HL-60 (cell line): ENCODE results near the gene S100A5.

Source experiments
- GABPA ChIP-seq: IDR thresholded peaks from 2 replicates; pipeline ENCODE4 v1.6.1; 2012; ENCODE audit warnings: low read depth
- POLR2AphosphoS5 ChIP-seq: IDR thresholded peaks from 2 replicates; pipeline ENCODE4 v1.6.1; 2012; ENCODE audit warnings: low read depth
- SPI1 ChIP-seq: IDR thresholded peaks from 2 replicates; pipeline ENCODE4 v1.6.1; 2012; ENCODE audit warnings: low read depth, mild to moderate bottlenecking, borderline replicate concordance
- TF ChIP-seq, protein P1 (sequence below): IDR thresholded peaks from one replicate; pipeline ENCODE4 v1.5.1; 2011; ENCODE audit warnings: low read length, control low read depth, inconsistent platforms; ENCODE audit not compliant: insufficient read depth
- TF ChIP-seq, protein P2 (sequence below): IDR thresholded peaks from 2 replicates; pipeline ENCODE4 v1.6.1; 2012; ENCODE audit warnings: low read depth; ENCODE audit not compliant: insufficient replicate concordance

DNA sequence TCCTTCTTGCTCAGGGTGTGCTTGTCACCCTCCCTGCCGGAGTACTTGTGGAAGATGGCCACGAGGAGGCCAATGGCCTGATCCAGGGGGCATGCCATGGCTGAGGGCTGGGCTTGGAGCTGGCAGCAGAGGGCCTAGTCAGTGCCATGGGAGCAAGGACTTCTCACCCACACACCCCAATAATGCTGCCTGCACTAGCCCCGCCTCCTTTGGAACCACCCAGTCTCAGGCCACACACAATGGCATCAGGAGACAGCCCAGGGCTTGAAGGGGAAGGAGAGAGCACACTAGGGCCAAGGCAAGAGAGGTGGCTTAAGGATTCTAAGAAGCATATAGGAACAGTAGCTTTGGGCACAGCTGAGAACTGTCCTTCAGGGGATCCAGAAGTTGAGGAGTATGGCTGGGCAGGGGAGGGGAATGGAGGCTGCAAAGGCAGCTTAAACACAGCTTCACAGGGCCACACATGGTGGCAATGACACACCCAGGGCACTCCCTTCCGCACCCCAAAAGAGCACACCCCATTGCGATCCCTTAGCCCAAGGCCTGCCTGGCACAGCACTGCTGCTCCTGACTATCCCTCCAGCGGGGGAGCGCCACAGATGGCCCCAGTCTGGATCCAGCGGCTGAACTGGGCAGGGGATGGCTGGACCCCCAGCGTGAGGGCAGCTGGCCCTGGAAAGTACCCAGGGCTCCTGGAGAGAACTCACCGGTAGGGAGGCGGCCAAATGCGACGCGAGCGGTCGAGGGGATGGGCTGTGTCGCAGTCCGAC lies 5.3 kb downstream of the S100A5 start, which contains the start of gene S100A6:
- TF ChIP-seq, protein P1, sequence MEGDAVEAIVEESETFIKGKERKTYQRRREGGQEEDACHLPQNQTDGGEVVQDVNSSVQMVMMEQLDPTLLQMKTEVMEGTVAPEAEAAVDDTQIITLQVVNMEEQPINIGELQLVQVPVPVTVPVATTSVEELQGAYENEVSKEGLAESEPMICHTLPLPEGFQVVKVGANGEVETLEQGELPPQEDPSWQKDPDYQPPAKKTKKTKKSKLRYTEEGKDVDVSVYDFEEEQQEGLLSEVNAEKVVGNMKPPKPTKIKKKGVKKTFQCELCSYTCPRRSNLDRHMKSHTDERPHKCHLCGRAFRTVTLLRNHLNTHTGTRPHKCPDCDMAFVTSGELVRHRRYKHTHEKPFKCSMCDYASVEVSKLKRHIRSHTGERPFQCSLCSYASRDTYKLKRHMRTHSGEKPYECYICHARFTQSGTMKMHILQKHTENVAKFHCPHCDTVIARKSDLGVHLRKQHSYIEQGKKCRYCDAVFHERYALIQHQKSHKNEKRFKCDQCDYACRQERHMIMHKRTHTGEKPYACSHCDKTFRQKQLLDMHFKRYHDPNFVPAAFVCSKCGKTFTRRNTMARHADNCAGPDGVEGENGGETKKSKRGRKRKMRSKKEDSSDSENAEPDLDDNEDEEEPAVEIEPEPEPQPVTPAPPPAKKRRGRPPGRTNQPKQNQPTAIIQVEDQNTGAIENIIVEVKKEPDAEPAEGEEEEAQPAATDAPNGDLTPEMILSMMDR: no peak
- TF ChIP-seq, protein P2, sequence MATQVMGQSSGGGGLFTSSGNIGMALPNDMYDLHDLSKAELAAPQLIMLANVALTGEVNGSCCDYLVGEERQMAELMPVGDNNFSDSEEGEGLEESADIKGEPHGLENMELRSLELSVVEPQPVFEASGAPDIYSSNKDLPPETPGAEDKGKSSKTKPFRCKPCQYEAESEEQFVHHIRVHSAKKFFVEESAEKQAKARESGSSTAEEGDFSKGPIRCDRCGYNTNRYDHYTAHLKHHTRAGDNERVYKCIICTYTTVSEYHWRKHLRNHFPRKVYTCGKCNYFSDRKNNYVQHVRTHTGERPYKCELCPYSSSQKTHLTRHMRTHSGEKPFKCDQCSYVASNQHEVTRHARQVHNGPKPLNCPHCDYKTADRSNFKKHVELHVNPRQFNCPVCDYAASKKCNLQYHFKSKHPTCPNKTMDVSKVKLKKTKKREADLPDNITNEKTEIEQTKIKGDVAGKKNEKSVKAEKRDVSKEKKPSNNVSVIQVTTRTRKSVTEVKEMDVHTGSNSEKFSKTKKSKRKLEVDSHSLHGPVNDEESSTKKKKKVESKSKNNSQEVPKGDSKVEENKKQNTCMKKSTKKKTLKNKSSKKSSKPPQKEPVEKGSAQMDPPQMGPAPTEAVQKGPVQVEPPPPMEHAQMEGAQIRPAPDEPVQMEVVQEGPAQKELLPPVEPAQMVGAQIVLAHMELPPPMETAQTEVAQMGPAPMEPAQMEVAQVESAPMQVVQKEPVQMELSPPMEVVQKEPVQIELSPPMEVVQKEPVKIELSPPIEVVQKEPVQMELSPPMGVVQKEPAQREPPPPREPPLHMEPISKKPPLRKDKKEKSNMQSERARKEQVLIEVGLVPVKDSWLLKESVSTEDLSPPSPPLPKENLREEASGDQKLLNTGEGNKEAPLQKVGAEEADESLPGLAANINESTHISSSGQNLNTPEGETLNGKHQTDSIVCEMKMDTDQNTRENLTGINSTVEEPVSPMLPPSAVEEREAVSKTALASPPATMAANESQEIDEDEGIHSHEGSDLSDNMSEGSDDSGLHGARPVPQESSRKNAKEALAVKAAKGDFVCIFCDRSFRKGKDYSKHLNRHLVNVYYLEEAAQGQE: no peak
- TF ChIP-seq POLR2AphosphoS5 (no peak), SPI1 (no peak), GABPA (no peak)
